Stimulated activated CD4-positive, alpha-beta T cell treated with anti-CD3 and anti-CD28 coated beads, Interleukin-15, amount 100 ng/mL, for 48 hours (primary cell): ENCODE results near the gene LDB2.

ENCODE experiments used
- DNase-seq, 2 donors: peaks; one replicate each; pipeline ENCODE4 v3.0.0-alpha.2; 2020; ENCODE audit warnings: low read depth in 2 of 2

Gene LDB2

GRCh38 chr4:16757080-16757521, 141.3 kb downstream of the LDB2 start:
- DNase-seq: no peak

- DNase-seq: no peak
Observed at GRCh38 chr4:16754104-16754503, 144.3 kb downstream of the LDB2 start.

GRCh38 chr4:16752150-16752549, 146.3 kb downstream of the LDB2 start:
- no peak for DNase-seq

GRCh38 chr4:16750882-16751642, 147.4 kb downstream of the LDB2 start:
- no peak for DNase-seq

- no peak for DNase-seq
Observed at GRCh38 chr4:16750216-16750615, 148.2 kb downstream of the LDB2 start.

GRCh38 chr4:16745887-16746286, 152.6 kb downstream of the LDB2 start:
- DNase-seq: no peak

- no peak for DNase-seq
Observed at GRCh38 chr4:16745009-16745635, 153.3 kb downstream of the LDB2 start.

- DNase-seq: no peak
Observed at GRCh38 chr4:16741287-16741686, 157.2 kb downstream of the LDB2 start.

- DNase-seq: no peak
Observed at GRCh38 chr4:16739997-16740624, 158.3 kb downstream of the LDB2 start.

GRCh38 chr4:16738558-16738957, 159.9 kb downstream of the LDB2 start:
- DNase-seq: no peak

- no peak for DNase-seq
Observed at GRCh38 chr4:16733509-16733908, 164.9 kb downstream of the LDB2 start.

- no peak for DNase-seq
Observed at GRCh38 chr4:16732741-16733140, 165.7 kb downstream of the LDB2 start.

- no peak for DNase-seq
Observed at GRCh38 chr4:16731776-16732380, 166.6 kb downstream of the LDB2 start.

- DNase-seq: no peak
Observed at GRCh38 chr4:16730522-16731205, 167.8 kb downstream of the LDB2 start.

- DNase-seq: no peak
Observed at GRCh38 chr4:16729336-16729735, 169.1 kb downstream of the LDB2 start.

- no peak for DNase-seq
Observed at GRCh38 chr4:16728849-16729248, 169.6 kb downstream of the LDB2 start.

- no peak for DNase-seq
Observed at GRCh38 chr4:16728111-16728510, 170.3 kb downstream of the LDB2 start.

- DNase-seq: no peak
Observed at GRCh38 chr4:16727218-16727617, 171.2 kb downstream of the LDB2 start.

GRCh38 chr4:16726368-16727050, 171.9 kb downstream of the LDB2 start:
- DNase-seq: no peak

GRCh38 chr4:16725252-16725651, 173.2 kb downstream of the LDB2 start:
- no peak for DNase-seq

- no peak for DNase-seq
Observed at GRCh38 chr4:16722416-16722815, 176.0 kb downstream of the LDB2 start.
